Stimulated activated CD8-positive, alpha-beta memory T cell treated with anti-CD3 and anti-CD28 coated beads, Interleukin-7, amount 100 ng/mL, for 24 hours (primary cell): ENCODE measurements around the gene PCBP3.

Experiments used
- DNase-seq: peaks from one replicate; pipeline ENCODE4 v3.0.0-alpha.2; 2020; ENCODE audit warnings: low read depth

The PCBP3 gene

GRCh38 chr21:45910548-45911221 is 267.2 kb downstream of the PCBP3 start:
- no peak for DNase-seq

DNA sequence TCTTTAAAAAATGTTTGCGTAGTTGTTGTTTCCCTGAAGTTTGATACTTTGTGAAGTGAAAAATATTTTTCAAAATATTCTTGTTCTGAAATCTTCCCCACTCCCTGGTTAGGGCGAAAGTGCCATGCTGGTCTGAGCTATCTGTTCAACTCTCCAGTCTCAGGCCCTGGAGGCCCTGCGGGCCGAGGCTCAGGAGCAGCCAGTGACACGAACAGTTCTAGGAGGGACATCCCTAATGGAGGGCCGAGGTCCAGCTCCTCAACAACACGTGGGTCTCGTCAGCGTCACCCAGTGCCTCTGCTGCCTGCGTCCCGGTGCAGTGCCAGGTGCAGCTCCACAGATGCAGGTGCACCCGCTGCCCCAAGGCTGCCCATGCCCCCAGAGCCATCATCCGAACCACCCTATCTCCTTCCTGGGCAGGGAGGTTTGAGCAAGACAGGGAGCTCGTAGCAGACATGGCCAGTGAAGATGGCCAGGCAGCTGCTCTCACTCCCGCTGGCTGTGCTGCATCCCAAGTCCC is 268.3 kb downstream of the PCBP3 start:
- DNase-seq, result no peak

DNA sequence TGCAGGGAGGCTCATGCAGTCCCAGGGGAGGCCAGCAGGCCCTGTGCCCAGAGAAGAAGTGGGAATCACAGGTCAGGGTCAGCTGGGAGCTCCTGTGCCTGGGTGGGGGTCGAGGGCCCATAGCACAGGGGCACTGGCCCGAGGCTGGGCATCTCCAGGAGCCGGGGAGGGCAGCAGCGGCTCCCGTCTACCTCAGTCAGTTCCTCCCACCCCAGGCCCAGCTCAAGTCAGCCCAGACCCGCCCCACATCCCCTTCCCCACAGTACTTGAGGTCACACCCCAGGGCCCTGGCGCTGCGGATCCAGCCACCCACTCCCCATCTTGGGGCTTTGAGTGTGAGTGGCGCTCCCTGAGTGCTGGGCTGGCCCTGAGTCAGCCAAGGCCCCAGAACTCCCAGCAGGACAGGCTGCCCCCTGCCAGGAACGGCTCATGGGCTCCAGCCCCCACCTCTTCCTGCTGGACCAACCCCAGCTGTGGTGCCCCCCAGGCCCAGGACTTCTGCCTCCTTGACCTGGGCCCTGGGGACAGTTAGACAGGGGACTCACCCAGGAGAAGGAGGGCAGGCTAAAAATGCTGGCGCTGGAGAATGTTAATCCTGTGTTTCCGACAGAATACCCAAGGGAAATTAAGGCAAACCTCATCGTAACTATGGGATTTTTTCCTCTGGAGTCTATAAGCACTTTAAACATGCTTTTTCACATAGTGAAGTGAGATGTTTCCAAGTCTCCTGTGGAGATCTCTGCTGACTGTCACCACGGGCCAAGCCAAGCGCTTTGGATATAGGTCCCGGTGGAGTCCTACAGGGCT is 269.3 kb downstream of the PCBP3 start:
- no peak for DNase-seq

- no peak for DNase-seq
These were observed 269.9 kb downstream of the PCBP3 start for GRCh38 chr21:45913418-45913765.

DNA sequence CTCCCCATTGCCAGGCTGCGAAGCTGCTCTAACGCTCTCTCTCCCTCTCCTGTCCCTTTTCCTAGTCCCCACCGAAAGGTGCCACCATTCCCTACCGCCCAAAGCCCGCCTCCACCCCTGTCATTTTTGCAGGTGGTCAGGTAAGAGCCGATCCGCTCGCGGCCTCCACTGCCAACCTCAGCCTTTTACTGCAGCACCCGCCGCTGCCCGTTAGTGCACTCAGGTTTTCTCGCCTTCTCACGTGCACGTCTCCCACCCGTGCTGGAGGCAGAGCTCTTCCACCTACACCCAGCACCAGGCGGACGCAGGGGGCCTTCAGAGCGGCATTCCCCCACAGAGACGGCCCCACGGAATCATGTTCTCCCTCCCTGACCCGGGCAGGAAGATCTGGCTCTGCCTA is 270.4 kb downstream of the PCBP3 start:
- no peak for DNase-seq

DNA sequence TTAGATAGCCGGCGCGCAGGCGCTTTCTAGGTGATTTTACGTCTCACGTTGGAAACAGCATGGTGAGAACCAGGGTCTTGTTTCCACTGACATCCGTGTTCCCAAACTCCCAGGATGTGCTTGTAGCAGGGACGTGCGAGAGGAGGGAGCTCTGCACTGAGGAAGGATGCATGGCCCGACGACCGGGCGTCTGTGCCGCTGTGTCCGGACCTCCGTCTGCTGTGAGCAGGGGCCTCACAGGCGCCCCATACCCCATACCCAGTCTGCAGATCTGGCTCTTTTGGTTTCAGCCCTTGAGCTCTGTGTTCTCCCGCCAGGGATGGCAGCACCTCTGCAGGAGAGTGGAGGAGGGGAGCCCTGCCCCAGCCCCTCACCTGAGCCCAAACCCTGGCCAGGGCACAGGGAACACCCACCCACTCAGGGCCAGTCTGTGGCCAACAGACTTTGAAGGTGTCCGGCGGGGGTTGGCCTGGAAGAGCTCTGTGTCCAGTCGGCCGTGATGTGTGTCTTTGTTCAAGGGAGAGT is 270.9 kb downstream of the PCBP3 start:
- no peak for DNase-seq

- DNase-seq, result no peak
These were observed 272.7 kb downstream of the PCBP3 start for GRCh38 chr21:45916011-45916840.

DNA sequence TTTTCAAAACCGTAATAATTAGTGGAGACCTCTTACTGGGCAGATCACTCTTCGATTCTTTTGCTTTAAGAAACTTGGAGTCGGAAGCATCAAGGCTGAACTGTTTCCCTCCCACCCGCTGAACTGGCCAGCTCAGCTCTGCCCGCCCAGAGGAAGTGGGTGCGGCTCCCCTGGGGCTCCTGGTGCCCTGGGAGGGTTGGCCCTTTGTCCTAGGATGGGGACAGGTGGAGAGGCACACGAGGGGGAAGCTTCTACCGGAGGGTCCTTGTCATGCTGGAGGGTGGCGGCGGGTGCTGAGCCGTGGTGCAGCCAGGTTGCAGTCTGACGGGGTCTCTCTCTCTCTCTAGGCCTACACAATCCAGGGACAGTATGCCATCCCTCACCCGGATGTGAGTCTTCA is 273.7 kb downstream of the PCBP3 start:
- DNase-seq, result no peak

GRCh38 chr21:45918011-45918410 is 274.5 kb downstream of the PCBP3 start:
- no peak for DNase-seq

DNA sequence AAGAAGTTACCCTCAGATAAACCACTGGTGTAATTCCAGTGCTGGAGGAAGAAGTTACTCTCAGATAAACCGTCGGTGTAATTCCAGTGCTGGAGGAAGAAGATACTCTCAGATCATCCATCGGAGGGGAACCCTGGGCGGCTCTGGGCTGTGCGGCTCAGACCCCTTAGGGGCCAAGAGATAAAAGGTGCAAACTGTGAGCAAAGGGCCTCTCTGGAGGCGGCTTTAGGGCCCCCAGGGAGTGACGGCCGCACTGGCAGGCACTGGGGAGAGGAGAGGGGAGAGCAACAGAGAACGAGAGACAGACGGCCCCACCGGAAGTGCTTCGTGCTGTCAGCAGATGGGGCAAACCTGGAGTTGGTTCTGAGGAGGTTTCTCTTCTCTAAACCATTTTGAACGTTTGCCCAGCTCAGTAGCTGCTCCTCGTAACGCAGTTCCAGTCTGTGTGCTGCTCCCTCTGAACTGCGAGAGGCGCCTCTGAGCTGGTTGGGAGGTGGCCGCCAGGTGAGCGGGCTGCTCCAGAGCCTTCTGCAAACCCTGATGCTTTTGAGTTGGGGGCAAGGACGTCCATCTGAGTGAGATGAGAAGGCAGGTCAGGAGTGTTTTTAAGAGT is 275.4 kb downstream of the PCBP3 start:
- DNase-seq, result no peak

DNA sequence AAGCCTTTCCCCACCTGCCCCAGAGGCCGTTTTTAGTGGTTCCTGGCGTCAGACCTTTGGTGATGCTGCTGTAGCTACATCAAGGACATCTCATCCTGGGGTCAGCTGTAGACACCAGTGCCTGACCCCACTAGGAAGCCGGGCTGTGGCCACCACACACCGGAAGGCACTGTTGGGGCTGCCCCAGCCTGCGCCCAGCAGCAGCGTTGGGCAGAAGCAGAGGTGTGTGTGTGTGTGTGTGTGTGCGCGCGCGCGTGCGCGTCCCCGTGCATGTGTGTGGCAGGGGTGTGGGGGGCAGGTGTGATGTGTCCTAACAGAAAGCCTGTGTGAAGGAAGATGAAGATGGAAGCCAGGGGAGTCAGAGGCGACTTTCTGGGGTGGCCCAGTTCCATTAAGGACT is 276.1 kb downstream of the PCBP3 start:
- DNase-seq, result no peak

DNA sequence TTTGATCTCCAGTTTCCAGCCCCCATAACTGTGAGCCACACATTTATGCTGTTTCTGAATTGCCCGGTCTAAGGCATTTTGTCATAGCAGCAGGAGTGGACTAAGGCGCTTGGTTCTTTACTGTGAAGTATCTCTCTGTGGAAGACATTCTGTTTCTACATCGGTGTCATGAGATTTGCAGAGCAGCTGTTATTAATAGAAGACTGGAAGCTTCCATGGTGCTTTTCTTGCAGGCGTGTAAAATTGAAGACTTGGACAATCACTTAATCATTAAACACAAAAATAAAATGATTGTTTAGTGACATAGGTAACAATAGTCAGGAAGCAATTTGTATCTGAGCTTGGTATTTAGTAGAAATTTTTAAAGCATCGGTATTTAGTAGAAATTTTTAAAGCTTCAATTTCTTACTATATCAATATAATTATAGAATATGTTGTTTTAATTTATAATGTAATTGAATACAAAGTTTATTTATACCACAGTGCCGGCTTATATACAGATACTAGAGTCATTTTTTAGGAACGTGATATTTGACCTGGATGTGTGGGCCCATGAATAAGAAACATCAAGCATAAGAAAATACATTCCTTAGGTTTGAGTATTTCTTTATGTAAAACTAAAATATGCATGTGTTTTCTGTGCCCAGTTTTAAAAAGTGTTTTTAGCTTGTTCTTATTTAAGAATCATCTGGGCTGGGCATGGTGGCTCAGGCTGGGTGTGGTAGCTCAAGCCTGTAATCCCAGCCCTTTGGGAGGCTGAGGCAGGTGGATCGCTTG is 277.5 kb downstream of the PCBP3 start:
- no peak for DNase-seq

GRCh38 chr21:45921917-45922316 is 278.4 kb downstream of the PCBP3 start:
- no peak for DNase-seq

DNA sequence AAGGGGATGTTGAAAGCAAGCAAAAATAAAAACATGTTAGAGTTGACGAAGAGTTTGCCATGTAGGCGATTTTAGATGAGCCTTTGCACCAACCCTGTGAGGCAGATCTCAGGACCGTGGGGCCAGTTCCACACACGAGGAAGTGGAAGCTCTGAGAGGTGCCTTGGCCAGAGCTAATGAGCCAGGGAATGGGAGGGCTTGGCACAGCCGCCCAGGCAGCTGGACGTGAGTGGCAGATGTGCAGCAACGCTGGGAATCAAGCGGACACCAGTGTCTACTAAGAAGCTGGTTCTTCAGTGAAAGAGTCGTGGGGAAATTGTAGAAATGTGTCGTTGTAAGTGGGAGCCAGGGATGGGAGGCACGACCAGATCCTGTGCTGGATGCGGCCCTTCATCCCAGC is 279.1 kb downstream of the PCBP3 start:
- DNase-seq, result no peak

- DNase-seq, result peak; percentile 38
These were observed 279.6 kb downstream of the PCBP3 start for GRCh38 chr21:45923146-45923545.

- DNase-seq, result no peak
These were observed 282.8 kb downstream of the PCBP3 start for GRCh38 chr21:45926281-45926680.

GRCh38 chr21:45927032-45927431 is 283.5 kb downstream of the PCBP3 start:
- no peak for DNase-seq

DNA sequence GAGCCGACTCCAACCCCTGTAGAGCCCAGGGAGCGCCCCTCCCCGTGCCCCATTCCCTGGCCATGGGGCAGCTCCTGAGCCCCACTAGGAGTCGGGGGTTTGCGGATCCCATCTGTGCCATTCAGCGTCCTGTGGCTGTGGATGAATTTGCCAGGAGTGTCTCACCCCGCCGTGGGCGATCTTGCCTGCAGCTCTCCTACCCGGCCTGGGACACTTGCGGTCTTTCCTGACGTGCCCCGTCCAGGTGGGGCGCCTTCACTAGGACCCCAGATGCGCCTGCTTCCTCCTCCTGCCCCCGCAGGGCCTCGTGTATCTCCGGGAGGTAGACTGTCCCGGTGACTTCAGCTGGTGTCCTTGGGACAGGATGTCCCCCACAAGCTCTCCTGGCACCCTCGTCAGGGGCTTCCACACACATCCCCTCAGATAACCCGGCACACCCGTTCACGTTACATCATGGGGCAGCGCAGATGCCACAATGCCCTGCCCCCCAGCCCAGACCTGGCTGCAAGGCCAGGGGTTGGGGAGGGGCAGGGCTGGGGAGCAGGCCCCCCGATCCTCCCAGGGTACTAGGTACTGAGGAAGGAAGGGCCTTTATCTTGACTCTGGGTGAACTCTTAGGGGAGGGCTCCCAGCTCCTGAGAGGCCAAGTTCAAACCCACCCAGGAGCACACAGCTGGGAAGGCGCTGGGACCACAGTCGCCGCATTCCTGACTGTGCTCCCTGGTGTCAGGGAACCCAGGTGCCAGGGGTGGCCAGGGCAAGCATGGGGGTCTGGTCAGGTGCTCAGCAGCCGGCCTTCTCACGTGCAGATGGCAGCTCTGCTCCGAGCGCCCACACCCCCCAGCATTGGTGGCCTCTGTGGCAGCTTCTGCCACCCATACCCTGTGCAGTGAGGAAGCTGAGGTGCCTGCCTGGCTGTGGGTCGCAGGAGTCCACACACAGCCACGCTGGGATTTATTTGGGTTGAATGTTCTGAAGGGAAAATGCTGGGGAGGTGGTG is 284.6 kb downstream of the PCBP3 start:
- no peak for DNase-seq

DNA sequence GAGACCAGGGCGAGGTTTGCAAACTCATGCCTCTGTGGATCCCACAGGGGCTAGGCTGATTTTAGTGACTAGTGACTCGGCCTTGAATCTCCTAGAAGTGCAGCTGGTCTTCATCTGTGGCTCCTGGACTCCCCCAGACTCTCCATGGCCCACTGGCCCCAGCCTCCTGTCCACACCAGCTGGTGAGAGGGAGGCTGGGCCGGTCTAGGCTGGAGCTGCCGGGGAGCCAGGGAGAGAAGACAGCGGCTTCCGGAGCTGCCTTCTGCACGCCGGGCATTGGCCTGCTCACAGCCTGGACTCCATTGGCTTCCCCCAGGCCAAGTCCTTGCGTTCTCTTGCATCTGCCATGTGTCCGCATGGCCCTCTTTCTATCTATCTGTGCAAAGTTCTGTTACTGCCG is 285.9 kb downstream of the PCBP3 start:
- DNase-seq, result no peak

DNA sequence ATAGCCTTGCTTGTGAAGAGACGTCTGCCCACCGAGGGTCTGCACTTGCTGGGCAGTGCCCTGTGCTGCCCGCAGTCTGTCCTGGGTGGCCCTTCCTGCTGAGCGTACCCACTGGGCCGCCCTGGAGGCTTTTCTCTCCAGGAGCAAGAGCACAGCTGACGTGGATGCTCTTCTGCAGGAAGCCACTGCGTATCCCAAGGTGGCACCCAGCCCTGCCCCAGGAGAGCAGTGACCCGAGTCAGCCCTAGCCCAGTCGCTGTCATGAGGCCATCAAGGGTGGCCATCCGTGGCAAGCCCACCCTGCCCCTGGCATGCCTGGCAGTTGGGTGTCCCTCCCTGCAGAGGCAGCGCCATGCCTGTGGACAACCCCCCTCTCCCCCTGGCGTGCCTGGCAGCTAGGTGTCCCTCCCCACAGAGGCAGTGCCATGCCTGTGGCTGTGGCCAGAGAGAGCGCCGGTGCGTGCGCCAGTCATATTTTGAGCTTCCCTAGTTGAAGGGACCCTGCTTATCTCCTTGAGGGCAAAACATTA is 286.8 kb downstream of the PCBP3 start:
- no peak for DNase-seq
